Astrocyte (in vitro differentiated cells and primary cell): Measurements from ENCODE around the gene PPFIA1.

ENCODE experiments used
- CTCF ChIP-seq: IDR thresholded peaks from 2 replicates; pipeline ENCODE4 v1.5.1; 2011; ENCODE audit warnings: low read depth, mild to moderate bottlenecking, inconsistent platforms, low read length, moderate library complexity; ENCODE audit not compliant: insufficient read depth
- EZH2 ChIP-seq: IDR thresholded peaks from 2 replicates; pipeline ENCODE4 v1.6.1; 2012; ENCODE audit warnings: mild to moderate bottlenecking, low read length, inconsistent platforms; ENCODE audit not compliant: insufficient read depth

GRCh38 chr11:70302419-70302752 lies 31.9 kb downstream of the PPFIA1 start:
- TF ChIP-seq CTCF (no peak), EZH2 (no peak)
